HepG2 (cell line): Measurements from ENCODE around the gene FAAP20.

Source experiments
- BCL3 ChIP-seq: sonication (generic); formaldehyde crosslinking; IDR thresholded peaks from 2 replicates; pipeline ENCODE4 v1.5.1; 2020; ENCODE audit warnings: mild to moderate bottlenecking, missing genetic modification reagents, moderate library complexity
- CTCF ChIP-seq: sonication (generic); formaldehyde crosslinking; IDR thresholded peaks from 2 replicates; pipeline ENCODE4 v1.5.0; 2020; ENCODE audit warnings: mild to moderate bottlenecking, missing genetic modification reagents, moderate library complexity
- FOXM1 ChIP-seq: sonication (generic); formaldehyde crosslinking; IDR thresholded peaks from 2 replicates; pipeline ENCODE4 v1.5.0; 2020; ENCODE audit warnings: missing genetic modification reagents
- HNRNPUL1 ChIP-seq: fragments of 200-400 bp; formaldehyde crosslinking; IDR thresholded peaks from 2 replicates; pipeline ENCODE4 v1.6.1; 2017; ENCODE audit warnings: low read depth, mild to moderate bottlenecking, low read length, moderate library complexity
- JDP2 ChIP-seq: sonication (generic); formaldehyde crosslinking; IDR thresholded peaks from 2 replicates; pipeline ENCODE4 v1.8.1; 2022; ENCODE audit warnings: missing genetic modification reagents, borderline replicate concordance
- KAT7 ChIP-seq: IDR thresholded peaks from 2 replicates; pipeline ENCODE4 v1.6.1; 2018; ENCODE audit warnings: borderline replicate concordance, missing compliant biosample characterization
- MYC ChIP-seq: sonication (generic); formaldehyde crosslinking; IDR thresholded peaks from 2 replicates; pipeline ENCODE4 v1.9.0; 2021; ENCODE audit warnings: missing genetic modification reagents, borderline replicate concordance
- RXRB ChIP-seq: IDR thresholded peaks from 2 replicates; pipeline ENCODE4 v1.6.1; 2016; ENCODE audit warnings: borderline replicate concordance, missing genetic modification reagents, missing compliant biosample characterization
- ZNF513 ChIP-seq: sonication (generic); formaldehyde crosslinking; conservative IDR thresholded peaks from 2 replicates; pipeline ENCODE4 v1.5.0; 2020; ENCODE audit warnings: missing genetic modification reagents

- TF ChIP-seq BCL3 = no peak
- TF ChIP-seq KAT7 (CRISPR knock-in tag) = no peak
- no peak for TF ChIP-seq CTCF (CRISPR knock-in tag)
- TF ChIP-seq RXRB (CRISPR knock-in tag) = no peak
- TF ChIP-seq HNRNPUL1 = no peak
- TF ChIP-seq MYC (CRISPR knock-in tag) = no peak
- TF ChIP-seq FOXM1 (CRISPR knock-in tag) = no peak
- no peak for TF ChIP-seq ZNF513 (CRISPR knock-in tag)
- no peak for TF ChIP-seq JDP2 (CRISPR knock-in tag)
These were observed 15.7 kb downstream of the FAAP20 start for GRCh38 chr1:2178875-2179274.
